Esophagus (tissue), 2 donors: ENCODE data around the gene TTYH3. TPM values are rescaled to one million over a fixed set of nuclear protein-coding genes. Genes with fewer than 3 reads are reported as not detected.

ENCODE experiments used
- H3K27ac ChIP-seq, 2 donors: one replicate each; pipeline ENCODE4 v1.5.1; 2013; ENCODE audit warnings: low read depth in 2 of 2, mild to moderate bottlenecking in 2 of 2, inconsistent platforms in 1 of 2, low read length in 1 of 2, moderate library complexity in 1 of 2
- H3K27me3 ChIP-seq, 2 donors: one replicate each; pipeline ENCODE4 v1.6.1; 2013; ENCODE audit warnings: low read length in 2 of 2, control low read depth in 1 of 2, mild to moderate bottlenecking in 1 of 2; ENCODE audit not compliant: insufficient read depth in 2 of 2, control insufficient read depth in 1 of 2
- H3K36me3 ChIP-seq, 2 donors: one replicate each; pipeline ENCODE4 v1.6.1; 2013; ENCODE audit warnings: low read length in 1 of 2; ENCODE audit not compliant: control insufficient read depth in 2 of 2, insufficient read depth in 2 of 2
- H3K4me1 ChIP-seq, 2 donors: one replicate each; pipeline ENCODE4 v1.6.1; 2013; ENCODE audit warnings: low read length in 1 of 2; ENCODE audit not compliant: control insufficient read depth in 2 of 2, insufficient read depth in 2 of 2
- H3K4me3 ChIP-seq, 2 donors: one replicate each; pipeline ENCODE4 v1.5.1; 2013; ENCODE audit warnings: low read length in 2 of 2, mild to moderate bottlenecking in 2 of 2, low read depth in 1 of 2, moderate library complexity in 1 of 2
- H3K9me3 ChIP-seq, 2 donors: one replicate each; pipeline ENCODE4 v1.6.1; 2013; ENCODE audit warnings: mild to moderate bottlenecking in 2 of 2, low read depth in 1 of 2, low read length in 1 of 2, moderate library complexity in 1 of 2; ENCODE audit not compliant: control insufficient read depth in 2 of 2, insufficient read depth in 1 of 2
- WGBS, 2 donors: extraction: QIAGEN DNeasy Blood & Tissue Kit; methylation state at CpG; one replicate each; pipeline ENCODE4 v1.1.7; 2013; 5-methylcytosine and 5-hydroxymethylcytosine counted together
- polyA plus RNA-seq, 2 donors: library from polyadenylated mRNA; stranded (reverse); fragments of 200-250 nt; gene quantifications; one replicate each; pipeline ENCODE4 v1.2.3, GENCODE V29; 2013
- donor health status: healthy with polysubstance abuse.
- donor health status: Bipolar disorder and iron deficiency.

Gene TTYH3
- polyA plus RNA-seq, 2 donors: 3.5 to 3.8 TPM

DNA sequence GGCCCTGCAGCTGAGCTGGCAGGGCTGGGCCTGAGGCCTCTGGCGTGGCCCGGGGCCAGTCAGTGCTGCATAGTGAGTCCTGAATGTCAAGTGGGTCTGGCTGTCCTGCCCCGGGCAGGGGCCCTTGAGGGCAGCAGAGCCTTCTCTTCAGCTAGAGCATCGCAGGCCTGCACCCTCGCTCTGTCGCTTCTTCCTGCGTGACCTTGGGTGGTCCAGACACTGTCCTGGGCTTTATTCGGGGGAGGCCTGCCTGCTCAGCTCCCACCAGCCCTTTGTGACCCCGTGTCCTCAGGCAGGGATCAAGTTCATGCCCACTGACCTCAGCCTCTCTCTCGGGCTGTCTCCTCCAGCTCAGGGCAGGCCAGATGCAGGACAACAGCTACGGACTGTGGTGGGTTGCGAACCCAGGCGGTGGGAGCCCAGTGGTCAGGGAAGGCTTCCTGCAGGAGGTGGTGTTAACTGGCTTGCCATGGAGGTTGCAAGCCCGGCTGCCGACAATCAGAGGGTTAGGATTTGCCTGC is 3.4 kb downstream of the TTYH3 start:
- peaks cover 8 to 32% of the 10 kb centered on the region in 2 donors for H3K4me1 ChIP-seq
- no peaks in the 10 kb centered on the region for H3K9me3 ChIP-seq
- no peaks in the 10 kb centered on the region for H3K36me3 ChIP-seq
- H3K27ac ChIP-seq: no peak overlapping the region
- H3K27me3 ChIP-seq: no peaks in the 10 kb centered on the region
- 96 to 97% methylated on average over 15 of the region's 15 CpGs for WGBS, 2 donors
- no peak overlapping the region for H3K4me3 ChIP-seq

DNA sequence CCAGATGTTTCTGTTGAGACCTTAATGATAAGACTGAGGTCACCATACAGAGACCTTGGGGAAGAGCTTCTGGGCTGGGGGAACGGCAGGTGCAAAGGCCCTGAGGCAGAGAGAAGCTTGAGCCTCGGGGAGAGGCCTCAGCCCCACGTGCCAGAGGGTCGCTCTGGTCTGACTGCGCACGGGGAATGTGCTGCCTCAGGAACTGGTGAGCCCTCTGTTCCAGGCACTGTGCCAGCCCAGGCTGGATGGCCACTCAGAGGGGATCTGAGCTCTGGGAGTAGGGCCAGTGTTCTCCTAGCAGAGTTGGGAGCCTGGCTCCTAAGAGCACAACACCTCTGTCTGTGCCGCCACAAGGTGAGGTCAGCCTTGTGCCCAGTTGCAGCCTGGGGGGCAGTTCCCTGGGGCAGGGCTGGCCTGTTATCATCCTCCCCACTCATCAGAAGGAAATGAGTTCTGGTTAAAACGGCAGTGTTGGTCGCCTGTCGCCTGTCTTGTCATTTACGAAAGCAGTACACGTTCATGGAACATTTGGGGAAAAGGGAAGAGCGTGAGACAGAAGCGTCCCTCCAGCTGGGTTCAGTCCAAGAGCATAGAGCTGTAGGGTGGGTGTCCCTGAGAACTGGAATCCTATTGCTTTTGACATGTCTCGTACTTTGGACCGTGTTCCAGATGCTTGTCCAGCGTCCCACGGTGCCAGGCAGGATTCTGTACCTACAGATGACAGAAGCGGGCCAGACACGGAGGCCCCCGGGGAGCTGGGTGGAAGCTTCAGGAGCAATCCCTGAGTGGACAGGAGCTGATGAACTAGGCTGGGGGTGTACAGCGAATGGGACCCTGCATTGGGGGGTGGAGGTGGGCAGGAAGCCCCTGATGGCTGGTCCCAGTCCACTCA is 4.3 kb downstream of the TTYH3 start:
- Histone ChIP-seq H3K4me1 (peaks cover 15 to 36% of the 10 kb centered on the region in 2 donors), H3K9me3 (no peaks in the 10 kb centered on the region), H3K4me3 (no peak overlapping the region), H3K27ac (no peak overlapping the region), H3K27me3 (no peaks in the 10 kb centered on the region), H3K36me3 (no peaks in the 10 kb centered on the region)
- WGBS, 2 donors: 77 to 78% methylated on average over 19 to 22 of the region's 22 CpGs

DNA sequence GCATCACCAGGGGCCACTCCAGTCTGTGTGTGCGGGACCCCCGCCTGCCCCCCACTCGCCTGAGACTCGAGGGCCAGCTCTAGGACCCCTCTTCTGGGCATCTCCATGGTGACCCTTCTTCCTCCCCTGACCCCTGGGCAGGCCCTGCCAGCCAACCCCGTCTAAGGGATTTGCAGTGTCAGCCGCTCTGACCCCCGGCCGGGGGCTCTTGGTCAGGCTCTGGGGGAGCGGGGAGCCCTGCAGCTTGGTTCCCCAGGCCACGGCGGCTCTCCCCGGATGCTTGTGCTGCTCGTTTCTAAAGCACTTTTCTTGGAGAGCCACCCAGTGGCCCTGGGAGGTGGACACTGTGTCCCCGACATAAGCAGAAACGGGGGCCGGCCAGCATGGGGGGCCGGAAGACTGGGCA is 5.3 kb downstream of the TTYH3 start:
- Histone ChIP-seq H3K27me3 (no peaks in the 10 kb centered on the region), H3K4me3 (no peak overlapping the region), H3K27ac (no peak overlapping the region), H3K9me3 (no peaks in the 10 kb centered on the region), H3K36me3 (no peaks in the 10 kb centered on the region), H3K4me1 (peaks cover 18 to 37% of the 10 kb centered on the region in 2 donors)
- WGBS, 2 donors: 89 to 95% methylated on average over 17 of the region's 17 CpGs

DNA sequence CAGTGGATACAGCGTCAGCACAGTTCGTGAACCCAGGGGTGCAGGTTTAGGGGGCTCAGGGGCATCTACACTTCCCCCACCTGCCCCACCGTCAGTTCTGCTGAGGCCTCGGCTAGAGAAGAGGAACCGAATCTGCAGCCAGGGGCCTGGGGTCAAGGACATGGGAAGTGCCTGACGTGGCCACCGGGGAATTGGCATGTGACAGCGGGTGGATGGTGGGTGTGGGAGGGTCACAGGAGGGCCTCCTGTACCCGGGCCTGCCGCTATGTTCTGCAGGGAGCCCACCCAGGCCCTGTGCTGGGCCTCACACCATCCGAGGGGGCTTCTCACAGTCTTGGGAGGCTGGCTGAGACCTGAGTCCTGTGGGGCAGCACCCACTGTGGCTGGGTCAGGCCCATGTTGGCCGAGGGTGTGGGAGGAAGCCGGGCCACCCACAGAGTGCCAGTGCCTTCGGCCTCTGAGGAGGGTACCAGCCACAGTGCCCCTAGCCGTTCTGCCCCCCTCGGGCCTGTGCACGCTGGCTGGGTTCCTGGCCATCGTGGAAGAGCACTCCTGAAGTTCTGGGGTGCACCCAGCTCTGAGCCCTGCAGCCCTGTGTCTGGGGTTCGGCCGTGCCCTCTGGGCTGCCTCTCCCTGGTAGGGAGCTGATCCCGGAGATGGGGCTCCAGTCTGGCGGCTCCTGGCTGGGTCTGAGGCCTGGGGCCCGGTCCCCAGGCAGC is 5.9 kb downstream of the TTYH3 start:
- Histone ChIP-seq H3K4me3 (no peak overlapping the region), H3K27ac (no peak overlapping the region), H3K36me3 (no peaks in the 10 kb centered on the region), H3K4me1 (peaks cover 16 to 31% of the 10 kb centered on the region in 2 donors), H3K9me3 (no peaks in the 10 kb centered on the region), H3K27me3 (no peaks in the 10 kb centered on the region)
- WGBS, 2 donors: 71 to 79% methylated on average over 22 to 23 of the region's 23 CpGs

GRCh38 chr7:2638224-2638991 is 6.6 kb downstream of the TTYH3 start:
- Histone ChIP-seq H3K27ac (no peak overlapping the region), H3K27me3 (no peaks in the 10 kb centered on the region), H3K9me3 (peaks cover 0 to 1% of the 10 kb centered on the region in 2 donors), H3K36me3 (no peaks in the 10 kb centered on the region), H3K4me1 (peaks cover 17 to 25% of the 10 kb centered on the region in 2 donors), H3K4me3 (no peak overlapping the region)
- 57 to 69% methylated on average over 27 to 34 of the region's 34 CpGs for WGBS, 2 donors

DNA sequence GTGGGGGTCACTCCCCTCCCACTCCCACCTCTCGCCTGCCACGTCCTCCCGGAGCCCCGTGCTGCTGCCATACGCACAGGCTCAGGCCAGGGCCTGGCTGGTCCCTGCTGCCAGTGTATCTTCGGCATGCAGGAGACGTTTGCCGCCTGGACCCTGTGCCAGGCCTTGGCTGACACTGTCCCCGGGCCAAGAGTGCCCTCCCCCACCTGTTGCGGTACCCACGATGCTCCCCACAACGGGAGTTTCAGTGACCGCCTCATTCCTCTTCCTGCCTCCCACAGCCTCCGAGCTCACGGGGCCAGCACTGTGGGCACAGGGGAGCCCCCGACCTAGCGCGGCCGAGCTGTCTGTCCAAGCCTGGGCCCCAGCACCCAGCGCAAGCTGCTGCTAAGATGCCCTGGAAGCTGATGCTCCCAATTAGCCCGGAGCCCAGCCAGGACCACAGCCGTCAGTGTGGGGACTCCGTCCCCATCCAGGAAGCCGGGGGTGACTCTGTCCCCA is 7.4 kb downstream of the TTYH3 start:
- no peaks in the 10 kb centered on the region for H3K36me3 ChIP-seq
- H3K9me3 ChIP-seq: peaks cover 0 to 2% of the 10 kb centered on the region in 2 donors
- H3K4me3 ChIP-seq: no peak overlapping the region
- H3K27ac ChIP-seq: no peak overlapping the region
- WGBS, 2 donors: 81 to 85% methylated on average over 24 of the region's 24 CpGs
- no peaks in the 10 kb centered on the region for H3K27me3 ChIP-seq
- peaks cover 13 to 25% of the 10 kb centered on the region in 2 donors for H3K4me1 ChIP-seq

DNA sequence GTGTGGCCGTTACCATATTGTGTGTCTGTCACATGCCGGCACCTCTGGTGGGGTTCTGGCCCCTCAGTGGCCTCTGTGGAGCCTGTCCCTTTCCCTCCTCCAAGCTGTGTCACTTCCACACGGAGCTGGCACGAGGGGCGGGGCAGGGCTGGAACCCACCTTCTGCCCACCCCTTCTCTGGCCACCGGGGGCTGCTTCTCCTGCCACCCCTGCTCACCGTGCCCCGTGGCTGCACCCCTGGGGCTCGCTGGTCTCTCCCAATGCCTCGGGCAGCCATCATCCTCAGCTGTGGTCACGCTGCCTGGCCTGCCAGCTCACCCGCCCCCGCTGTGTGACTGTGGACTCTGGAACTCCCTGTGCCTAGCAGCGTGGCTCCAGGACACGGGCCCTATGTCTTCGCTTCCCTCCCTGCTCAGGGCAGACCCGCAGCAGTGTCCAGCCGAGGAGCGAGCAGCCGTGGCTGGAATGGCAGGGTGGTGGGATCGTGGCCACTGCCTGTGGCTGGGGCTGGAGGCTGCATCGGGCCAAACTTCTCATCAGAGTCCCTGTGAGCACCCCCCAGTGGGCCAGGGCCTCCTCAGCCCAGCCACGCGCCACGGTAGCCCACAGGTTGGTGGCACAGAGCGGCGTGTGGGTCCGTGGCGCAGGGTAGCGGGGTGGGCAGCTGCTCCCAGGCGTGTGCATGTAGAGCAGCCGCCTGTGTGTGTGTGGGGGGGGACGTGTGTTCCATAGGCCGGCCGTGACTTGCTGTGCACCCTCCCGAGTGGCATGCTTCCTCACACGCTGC is 8.1 kb downstream of the TTYH3 start:
- Histone ChIP-seq H3K4me3 (no peak overlapping the region), H3K27me3 (no peaks in the 10 kb centered on the region), H3K36me3 (no peaks in the 10 kb centered on the region), H3K4me1 (peaks cover 13 to 28% of the 10 kb centered on the region in 2 donors), H3K9me3 (peaks cover 0 to 2% of the 10 kb centered on the region in 2 donors), H3K27ac (no peak overlapping the region)
- WGBS, 2 donors: 79 to 83% methylated on average over 37 of the region's 37 CpGs

DNA sequence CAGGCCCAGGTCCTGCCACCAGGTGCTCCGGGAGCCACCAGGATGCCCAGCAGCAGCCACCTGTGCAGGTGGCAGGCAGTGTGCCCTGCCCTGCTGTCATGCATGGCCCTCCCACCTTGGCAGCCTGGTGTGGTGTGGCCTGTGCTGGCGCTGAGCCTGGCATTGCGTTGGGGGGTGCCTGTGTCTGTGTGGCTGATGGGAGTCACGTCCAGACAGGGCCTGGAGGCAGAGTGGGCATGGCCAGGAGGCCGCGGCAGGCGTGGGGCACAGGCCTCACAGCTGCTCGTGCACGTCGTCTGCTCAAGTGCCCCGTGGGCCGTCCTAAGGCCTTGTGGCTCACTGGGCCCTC is 8.7 kb downstream of the TTYH3 start:
- H3K36me3 ChIP-seq: no peaks in the 10 kb centered on the region
- H3K27ac ChIP-seq: no peak overlapping the region
- no peak overlapping the region for H3K4me3 ChIP-seq
- H3K27me3 ChIP-seq: no peaks in the 10 kb centered on the region
- 48 to 58% methylated on average over 12 of the region's 12 CpGs for WGBS, 2 donors
- peaks cover 13 to 28% of the 10 kb centered on the region in 2 donors for H3K4me1 ChIP-seq
- H3K9me3 ChIP-seq: peaks cover 0 to 2% of the 10 kb centered on the region in 2 donors
